GM19328 (cell line): ENCODE results near the gene CHMP2B.
"Not testable (repeated sequence)": the region's sequence is repeated elsewhere in the genome, so short reads cannot be mapped to it uniquely, and the experiment has no call there.

Experiments used
- ATAC-seq: cut with Tn5 transposase; IDR thresholded peaks from one replicate; pipeline ENCODE4 v1.9.1; 2021; ENCODE audit warnings: mild to moderate bottlenecking, moderate library complexity; ENCODE audit not compliant: unreplicated experiment

The CHMP2B gene

DNA sequence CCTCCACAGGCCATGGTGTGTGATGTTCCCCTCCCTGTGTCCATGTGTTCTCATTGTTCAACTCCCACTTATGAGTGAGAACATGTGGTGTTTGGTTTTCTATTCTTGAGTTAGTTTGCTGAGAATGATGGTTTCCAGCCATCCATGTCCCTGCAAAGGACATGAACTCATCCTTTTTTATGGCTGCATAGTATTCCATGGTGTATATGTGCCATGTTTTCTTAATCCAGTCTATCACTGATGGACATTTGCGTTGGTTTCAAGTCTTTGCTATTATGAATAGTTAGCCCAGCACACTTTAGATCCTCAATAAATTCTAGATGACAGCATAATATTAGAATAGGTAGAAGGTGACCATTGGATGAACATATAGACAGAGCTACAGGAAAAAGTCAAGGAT is 77.9 kb downstream of the CHMP2B start:
- not testable (repeated sequence) for ATAC-seq
